ENCODE results near the gene LGALS7B. TPM values are rescaled to one million over a fixed set of nuclear protein-coding genes. Genes with fewer than 3 reads are reported as not detected.

Gene LGALS7B
- total and polyA plus RNA-seq, 10 of the 15 experiments (the other 5 are each of a cell fraction or from before 2014, with no cell fraction given) = not detected

DNA sequence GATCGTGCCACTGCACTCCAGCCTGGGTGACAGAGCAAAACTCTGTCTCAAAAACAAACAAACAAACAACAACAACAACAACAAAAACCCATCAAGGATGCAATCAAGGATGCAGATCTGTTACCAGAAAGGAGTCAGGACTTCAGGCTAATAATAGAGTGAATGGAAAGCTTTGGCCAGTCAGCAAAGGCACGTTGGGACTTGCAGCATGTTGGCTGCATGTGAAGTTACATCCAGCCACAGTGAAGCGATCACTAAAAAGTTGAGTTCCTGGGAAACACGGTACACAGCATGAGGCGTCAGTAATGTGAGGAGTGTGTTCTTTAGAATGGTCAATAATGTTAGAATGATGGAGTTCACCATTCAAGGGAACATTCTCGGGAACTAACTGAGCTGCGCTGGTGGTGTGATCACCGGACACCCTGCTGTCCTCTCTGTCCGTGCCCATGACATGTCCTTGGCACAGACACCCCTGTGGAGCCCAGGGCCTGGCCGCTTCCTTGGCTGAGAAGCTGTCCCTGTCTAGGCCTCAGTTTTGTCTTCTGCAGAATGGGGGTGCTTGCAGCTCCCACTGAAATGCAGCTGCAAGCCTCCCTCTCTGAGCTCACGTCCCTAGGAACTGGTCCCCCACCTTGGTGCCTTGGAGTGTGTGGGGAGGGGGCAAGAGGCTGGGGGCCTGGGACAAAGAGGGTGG, 2.3 kb upstream of the LGALS7B start:
- no peaks in the 10 kb centered on the region for H3K9me3 ChIP-seq (replicated peaks; ENCODE audit: control insufficient read depth, insufficient read depth, low read length)
- H3K27ac ChIP-seq (ENCODE audit: control insufficient read depth, insufficient read depth) = no peak overlapping the region
- in situ Hi-C loops (cut with MboI) (no loop called here), intact Hi-C loops (cut with micrococcal nuclease; ENCODE audit: unreplicated experiment) (loop anchor here (10.0 kb wide), 1 partner anchor 98 kb away; no protein-coding TSS in a partner anchor)
- no peak overlapping the region for H3K4me2 ChIP-seq (ENCODE audit: control insufficient read depth, insufficient read depth)
- H3K9ac ChIP-seq (ENCODE audit: control insufficient read depth, insufficient read depth, low read length) = no peak overlapping the region
- RAD21 ChIA-PET (ENCODE audit: unreplicated experiment) = no interaction called here
- no peaks in the 10 kb centered on the region for H3K79me2 ChIP-seq (ENCODE audit: control insufficient read depth, insufficient read depth, low read length)
- H4K20me1 ChIP-seq (ENCODE audit: control insufficient read depth, insufficient read depth) = no peaks in the 10 kb centered on the region
- CTCF ChIA-PET = interaction anchor here (0.9 kb wide), 1 partner anchor 17 kb away, joined by 4 read pairs; no protein-coding TSS in a partner anchor
- WGBS (ENCODE audit: insufficient coverage, insufficient replicate concordance, low lambda C conversion rate, missing lambda C conversion rate) = 50% methylated on average over 11 of the region's 11 CpGs
- no peak overlapping the region for H2AFZ ChIP-seq (ENCODE audit: control insufficient read depth, low read depth, low read length)
- FAIRE-seq (no peak), DNase-seq (ENCODE audit: low read depth, low spot score) (no peak), ATAC-seq (no peak)
- H3K27me3 ChIP-seq (replicated peaks in 1 of 2; ENCODE audit: control insufficient read depth in 2 of 2, insufficient read depth in 2 of 2, low read length in 1 of 2) = no peaks in the 10 kb centered on the region; a peak in 1 of 4 replicates
- no TSS peak for BruUV-seq (replicated peaks)
- H3K4me1 ChIP-seq (ENCODE audit: control insufficient read depth, insufficient read depth, low read length) = no peaks in the 10 kb centered on the region
- TF ChIP-seq SMAD1 (IDR thresholded peaks at IDR 0.05; ENCODE audit: low read depth, partially characterized antibody) = no peak
- no peak for TF ChIP-seq FOXM1 (IDR thresholded peaks at IDR 0.05; ENCODE audit: low read depth, low read length)
- no peak for TF ChIP-seq NBN (IDR thresholded peaks at IDR 0.05)
- no peak for TF ChIP-seq ZNF592 (IDR thresholded peaks at IDR 0.05)
- TF ChIP-seq ZZZ3 (IDR thresholded peaks at IDR 0.05; ENCODE audit: control insufficient read depth, insufficient read length, low read depth) = no peak
- TF ChIP-seq GATAD2B (conservative IDR thresholded peaks at IDR 0.05; ENCODE audit: low read depth) = no peak
- TF ChIP-seq SKIL (IDR thresholded peaks at IDR 0.05; ENCODE audit: low read depth, poor library complexity, severe bottlenecking) = no peak
- TF ChIP-seq YY1 (IDR thresholded peaks at IDR 0.05; ENCODE audit: low read depth, low read length) = no peak
- TF ChIP-seq KLF5 (IDR thresholded peaks at IDR 0.05; ENCODE audit: partially characterized antibody) = no peak
- no peak for TF ChIP-seq RELB (IDR thresholded peaks at IDR 0.05; ENCODE audit: low read depth)
- TF ChIP-seq TAF1 (IDR thresholded peaks at IDR 0.05; ENCODE audit: borderline replicate concordance, low read depth, low read length) = no peak
- no peaks in the 10 kb centered on the region for H3K36me3 ChIP-seq (ENCODE audit: control insufficient read depth in 2 of 2, insufficient read depth in 2 of 2, low read length in 1 of 2)
- SMC1A ChIA-PET (ENCODE audit: uncharacterized antibody, unreplicated experiment) = interaction anchor here (0.7 kb wide), 1 partner anchor 164 kb away, joined by 3 read pairs; no protein-coding TSS in a partner anchor
- no peak overlapping the region for H3K4me3 ChIP-seq
- POLR2A ChIA-PET = no interaction called here

Data from GM12878 (cell line).